Activated gamma-delta T cell treated with Interleukin-2 at 50 U/mL for 16 hours (primary cell): ENCODE data around the gene HDC.

Experiments
- DNase-seq: peaks from one replicate; pipeline ENCODE4 v3.0.0-alpha.2; 2020

Gene HDC

GRCh38 chr15:50252556-50252955 is 13.0 kb downstream of the HDC start:
- DNase-seq, result no peak

- DNase-seq, result no peak
Measured at GRCh38 chr15:50251638-50252182, 13.8 kb downstream of the HDC start.

- DNase-seq, result no peak
Measured at GRCh38 chr15:50250760-50251394, 14.6 kb downstream of the HDC start.

- no peak for DNase-seq
Measured at GRCh38 chr15:50249704-50250103, 15.8 kb downstream of the HDC start.

- DNase-seq, result no peak
Measured at GRCh38 chr15:50248994-50249582, 16.4 kb downstream of the HDC start.

GRCh38 chr15:50247819-50248655 is 17.5 kb downstream of the HDC start:
- no peak for DNase-seq

GRCh38 chr15:50246631-50247030 is 18.9 kb downstream of the HDC start:
- no peak for DNase-seq

GRCh38 chr15:50244959-50245624 is 20.4 kb downstream of the HDC start:
- DNase-seq, result no peak

GRCh38 chr15:50244153-50244552 is 21.4 kb downstream of the HDC start:
- DNase-seq, result no peak

GRCh38 chr15:50241684-50242450 is 23.7 kb downstream of the HDC start:
- no peak for DNase-seq

- DNase-seq, result no peak
Measured at GRCh38 chr15:50238255-50238654, 27.3 kb downstream of the HDC start.

GRCh38 chr15:50236433-50236832 is 29.1 kb downstream of the HDC start:
- no peak for DNase-seq

- no peak for DNase-seq
Measured at GRCh38 chr15:50235794-50236193, 29.7 kb downstream of the HDC start.

- DNase-seq, result no peak
Measured at GRCh38 chr15:50234764-50235163, 30.8 kb downstream of the HDC start.

- no peak for DNase-seq
Measured at GRCh38 chr15:50233192-50233736, 32.3 kb downstream of the HDC start.

GRCh38 chr15:50232791-50233190 is 32.7 kb downstream of the HDC start:
- DNase-seq, result no peak

GRCh38 chr15:50231761-50232160 is 33.8 kb downstream of the HDC start:
- DNase-seq, result no peak

- DNase-seq, result no peak
Measured at GRCh38 chr15:50229336-50229735, 36.2 kb downstream of the HDC start.

GRCh38 chr15:50228866-50229265 is 36.7 kb downstream of the HDC start:
- DNase-seq, result no peak

GRCh38 chr15:50227076-50227475 is 38.5 kb downstream of the HDC start:
- DNase-seq, result no peak

GRCh38 chr15:50225938-50226337 is 39.6 kb downstream of the HDC start:
- DNase-seq, result no peak

GRCh38 chr15:50225057-50225456 is 40.5 kb downstream of the HDC start:
- no peak for DNase-seq
